OCI-LY1 (cell line): ENCODE data around the gene FAM83G.

ENCODE experiments used
- H2AFZ ChIP-seq: fragments of 200-600 bp; sonication (generic), shearing (Covaris generic); 2 replicates; pipeline ENCODE4 v1.6.0; 2014; ENCODE audit warnings: antibody characterized with exemption, mild to moderate bottlenecking, low read length
- H3F3A ChIP-seq: fragments of 200-600 bp; sonication (generic), shearing (Covaris generic); 2 replicates; pipeline ENCODE4 v1.6.0; 2014; ENCODE audit warnings: mild to moderate bottlenecking, antibody characterized with exemption, low read length, moderate library complexity; ENCODE audit not compliant: insufficient read depth
- H3K27ac ChIP-seq: fragments of 200-600 bp; sonication (generic); 2 replicates; pipeline ENCODE4 v1.5.1; 2014; ENCODE audit warnings: low read length, mixed run types, mild to moderate bottlenecking, low read depth; ENCODE audit not compliant: poor library complexity, severe bottlenecking
- H3K27me3 ChIP-seq: fragments of 200-600 bp; sonication (generic); 2 replicates; pipeline ENCODE4 v1.6.0; 2014; ENCODE audit warnings: antibody characterized with exemption, mild to moderate bottlenecking, low read length, moderate library complexity; ENCODE audit not compliant: insufficient read depth
- H3K36me3 ChIP-seq: fragments of 200-600 bp; sonication (generic); 2 replicates; pipeline ENCODE4 v1.6.1; 2014; ENCODE audit warnings: mild to moderate bottlenecking, antibody characterized with exemption, low read length, moderate library complexity, mixed read lengths; ENCODE audit not compliant: insufficient read depth
- H3K4me1 ChIP-seq: fragments of 200-600 bp; sonication (generic); 2 replicates; pipeline ENCODE4 v1.5.1; 2014; ENCODE audit warnings: mild to moderate bottlenecking, low read length, moderate library complexity; ENCODE audit not compliant: insufficient read depth, severe bottlenecking
- H3K4me2 ChIP-seq: fragments of 200-600 bp; sonication (generic), shearing (Covaris generic); 2 replicates; pipeline ENCODE4 v1.6.1; 2014; ENCODE audit warnings: low read length
- H3K4me3 ChIP-seq: fragments of 200-600 bp; sonication (generic); 2 replicates; pipeline ENCODE4 v1.5.1; 2014; ENCODE audit warnings: low read length, low read depth, mild to moderate bottlenecking, mixed read lengths; ENCODE audit not compliant: poor library complexity, severe bottlenecking
- H3K79me2 ChIP-seq: fragments of 200-600 bp; shearing (Covaris generic); 2 replicates; pipeline ENCODE4 v1.6.1; 2016; ENCODE audit warnings: mixed run types, low read length, mixed read lengths; ENCODE audit not compliant: insufficient read depth
- H3K9ac ChIP-seq: fragments of 200-600 bp; sonication (generic), shearing (Covaris generic); 2 replicates; pipeline ENCODE4 v1.6.1; 2014; ENCODE audit warnings: mild to moderate bottlenecking, low read length, mixed read lengths
- H3K9me2 ChIP-seq: fragments of 200-600 bp; sonication (generic), shearing (Covaris generic); 2 replicates; pipeline ENCODE4 v1.6.1; 2014; ENCODE audit warnings: low read depth, mild to moderate bottlenecking, low read length, mixed read lengths
- H3K9me3 ChIP-seq: fragments of 200-600 bp; shearing (Covaris generic); 2 replicates; pipeline ENCODE4 v1.6.1; 2014; ENCODE audit warnings: low read length, mixed read lengths
- H4K20me1 ChIP-seq: fragments of 200-600 bp; sonication (generic), shearing (Covaris generic); 2 replicates; pipeline ENCODE4 v1.6.0; 2016; ENCODE audit warnings: mild to moderate bottlenecking, low read length; ENCODE audit not compliant: insufficient read depth
- EZH2 ChIP-seq: fragments of 200-600 bp; sonication (generic), shearing (Covaris generic); IDR thresholded peaks from 2 replicates; pipeline ENCODE4 v1.8.0; 2017; ENCODE audit warnings: borderline replicate concordance, mixed run types, mild to moderate bottlenecking, antibody characterized with exemption, low read length, moderate library complexity, mixed read lengths
- TF ChIP-seq, protein P1 (sequence below): fragments of 200-600 bp; sonication (generic), shearing (Covaris generic); IDR thresholded peaks from 2 replicates; pipeline ENCODE4 v1.5.1; 2017; ENCODE audit warnings: mild to moderate bottlenecking, antibody characterized with exemption, low read length, moderate library complexity, mixed read lengths

FAM83G gene

GRCh38 chr17:19017401-19017800, 12.8 kb upstream of the FAM83G start:
- Histone ChIP-seq H3K79me2 (no peaks in the 10 kb centered on the region), H3F3A (no peaks in the 10 kb centered on the region), H3K9me3 (no peaks in the 10 kb centered on the region), H3K27me3 (no peaks in the 10 kb centered on the region), H3K36me3 (peaks cover 24% of the 10 kb centered on the region), H3K4me3 (no peak overlapping the region), H3K4me2 (no peak overlapping the region), H3K9me2 (no peaks in the 10 kb centered on the region), H3K27ac (no peak overlapping the region), H4K20me1 (no peaks in the 10 kb centered on the region), H3K9ac (no peak overlapping the region), H3K4me1 (no peaks in the 10 kb centered on the region), H2AFZ (no peak overlapping the region)
- TF ChIP-seq, protein P1, sequence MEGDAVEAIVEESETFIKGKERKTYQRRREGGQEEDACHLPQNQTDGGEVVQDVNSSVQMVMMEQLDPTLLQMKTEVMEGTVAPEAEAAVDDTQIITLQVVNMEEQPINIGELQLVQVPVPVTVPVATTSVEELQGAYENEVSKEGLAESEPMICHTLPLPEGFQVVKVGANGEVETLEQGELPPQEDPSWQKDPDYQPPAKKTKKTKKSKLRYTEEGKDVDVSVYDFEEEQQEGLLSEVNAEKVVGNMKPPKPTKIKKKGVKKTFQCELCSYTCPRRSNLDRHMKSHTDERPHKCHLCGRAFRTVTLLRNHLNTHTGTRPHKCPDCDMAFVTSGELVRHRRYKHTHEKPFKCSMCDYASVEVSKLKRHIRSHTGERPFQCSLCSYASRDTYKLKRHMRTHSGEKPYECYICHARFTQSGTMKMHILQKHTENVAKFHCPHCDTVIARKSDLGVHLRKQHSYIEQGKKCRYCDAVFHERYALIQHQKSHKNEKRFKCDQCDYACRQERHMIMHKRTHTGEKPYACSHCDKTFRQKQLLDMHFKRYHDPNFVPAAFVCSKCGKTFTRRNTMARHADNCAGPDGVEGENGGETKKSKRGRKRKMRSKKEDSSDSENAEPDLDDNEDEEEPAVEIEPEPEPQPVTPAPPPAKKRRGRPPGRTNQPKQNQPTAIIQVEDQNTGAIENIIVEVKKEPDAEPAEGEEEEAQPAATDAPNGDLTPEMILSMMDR: no peak
- TF ChIP-seq EZH2: no peak

DNA sequence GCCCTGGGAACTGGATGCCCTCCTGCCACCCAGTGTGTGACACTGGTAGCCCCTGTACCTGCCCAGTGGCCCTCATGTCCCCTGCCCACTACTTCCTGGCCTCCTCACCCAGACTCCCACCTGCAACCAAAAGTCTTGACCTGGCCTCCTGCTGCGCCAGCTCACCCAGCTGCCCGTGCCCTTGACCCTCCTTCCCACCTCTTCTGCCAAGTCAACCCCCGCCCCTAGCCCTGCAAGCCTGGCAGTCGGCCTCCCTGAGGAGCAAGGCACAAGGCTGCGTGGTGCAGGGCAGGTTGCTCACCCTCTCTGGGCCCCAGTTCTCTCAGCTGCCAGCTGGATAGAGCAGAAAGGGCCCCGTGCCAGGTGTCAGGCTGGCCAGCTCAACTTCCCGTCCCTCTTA, 12.3 kb upstream of the FAM83G start:
- no peaks in the 10 kb centered on the region for H3F3A ChIP-seq
- no peaks in the 10 kb centered on the region for H3K27me3 ChIP-seq
- TF ChIP-seq, protein P1: no peak
- TF ChIP-seq EZH2: no peak
- H3K4me2 ChIP-seq: no peak overlapping the region
- H3K36me3 ChIP-seq: peaks cover 19% of the 10 kb centered on the region
- no peak overlapping the region for H3K9ac ChIP-seq
- H3K27ac ChIP-seq: no peak overlapping the region
- H2AFZ ChIP-seq: no peak overlapping the region
- no peak overlapping the region for H3K4me3 ChIP-seq
- no peaks in the 10 kb centered on the region for H3K9me2 ChIP-seq
- no peaks in the 10 kb centered on the region for H3K4me1 ChIP-seq
- no peaks in the 10 kb centered on the region for H4K20me1 ChIP-seq
- H3K9me3 ChIP-seq: no peaks in the 10 kb centered on the region
- no peaks in the 10 kb centered on the region for H3K79me2 ChIP-seq

- Histone ChIP-seq H4K20me1 (no peaks in the 10 kb centered on the region), H3K4me1 (no peaks in the 10 kb centered on the region), H3K4me3 (no peak overlapping the region), H2AFZ (no peak overlapping the region), H3K9ac (no peak overlapping the region), H3K79me2 (no peaks in the 10 kb centered on the region), H3K36me3 (peaks cover 13% of the 10 kb centered on the region), H3K9me3 (no peaks in the 10 kb centered on the region), H3F3A (no peaks in the 10 kb centered on the region), H3K9me2 (no peaks in the 10 kb centered on the region), H3K27ac (no peak overlapping the region), H3K4me2 (no peak overlapping the region), H3K27me3 (no peaks in the 10 kb centered on the region)
- TF ChIP-seq, protein P1: no peak
- TF ChIP-seq EZH2: no peak
Observed at GRCh38 chr17:19016297-19016696, 11.7 kb upstream of the FAM83G start.
